HepG2 (cell line): ENCODE measurements around the gene GTF2F1. TPM values are rescaled to one million over a fixed set of nuclear protein-coding genes. Genes with fewer than 3 reads are reported as not detected.

Experiments used
- BRD4 ChIP-seq: sonication (generic); formaldehyde crosslinking; IDR thresholded peaks from 2 replicates; pipeline ENCODE4 v1.4.0; 2020; ENCODE audit warnings: missing genetic modification reagents
- FOXC1 ChIP-seq: sonication (generic); formaldehyde crosslinking; IDR thresholded peaks from 2 replicates; pipeline ENCODE4 v1.8.0; 2022; ENCODE audit warnings: mild to moderate bottlenecking, missing genetic modification reagents, borderline replicate concordance
- HDAC2 ChIP-seq: sonication (generic); formaldehyde crosslinking; IDR thresholded peaks from 2 replicates; pipeline ENCODE4 v1.4.0; 2020; ENCODE audit warnings: missing genetic modification reagents
- HNRNPLL ChIP-seq: fragments of 200-400 bp; formaldehyde crosslinking; IDR thresholded peaks from 2 replicates; pipeline ENCODE4 v1.6.1; 2017; ENCODE audit warnings: mild to moderate bottlenecking, low read depth, low read length; ENCODE audit not compliant: poor library complexity, severe bottlenecking
- HOXA3 ChIP-seq: sonication (generic); formaldehyde crosslinking; IDR thresholded peaks from 2 replicates; pipeline ENCODE4 v1.5.0; 2020; ENCODE audit warnings: missing genetic modification reagents
- NRL ChIP-seq: sonication (generic); formaldehyde crosslinking; IDR thresholded peaks from 2 replicates; pipeline ENCODE4 v1.5.0; 2020; ENCODE audit warnings: missing genetic modification reagents, mild to moderate bottlenecking, moderate library complexity, borderline replicate concordance
- RNF2 ChIP-seq: fragments of 450-650 bp; conservative IDR thresholded peaks from 2 replicates; pipeline ENCODE4 v1.6.1; 2016; ENCODE audit warnings: low read depth
- SRF ChIP-seq: IDR thresholded peaks from 2 replicates; pipeline ENCODE4 v1.6.1; 2011; ENCODE audit warnings: mild to moderate bottlenecking, low read depth, low read length, moderate library complexity
- SSRP1 ChIP-seq: IDR thresholded peaks from 2 replicates; pipeline ENCODE4 v1.6.1; 2016; ENCODE audit warnings: control low read depth
- TRIM24 ChIP-seq: sonication (generic); formaldehyde crosslinking; IDR thresholded peaks from 2 replicates; pipeline ENCODE4 v1.8.0; 2022; ENCODE audit warnings: mild to moderate bottlenecking, missing genetic modification reagents
- ZBTB8A ChIP-seq: sonication (generic); formaldehyde crosslinking; IDR thresholded peaks from 2 replicates; pipeline ENCODE4 v1.4.0; 2020; ENCODE audit warnings: mild to moderate bottlenecking, low read depth, missing genetic modification reagents, borderline replicate concordance
- ZNF12 ChIP-seq: sonication (generic); formaldehyde crosslinking; IDR thresholded peaks from 2 replicates; pipeline ENCODE4 v1.5.0; 2020; ENCODE audit warnings: missing genetic modification reagents
- ZNF350 ChIP-seq: sonication (generic); formaldehyde crosslinking; IDR thresholded peaks from 2 replicates; pipeline ENCODE4 v1.4.0; 2020; ENCODE audit warnings: mild to moderate bottlenecking, low read depth, missing genetic modification reagents, borderline replicate concordance
- ZNF703 ChIP-seq: sonication (generic); formaldehyde crosslinking; IDR thresholded peaks from 2 replicates; pipeline ENCODE4 v1.5.1; 2020; ENCODE audit warnings: missing genetic modification reagents, mild to moderate bottlenecking, moderate library complexity, borderline replicate concordance
- ZSCAN22 ChIP-seq: sonication (generic); formaldehyde crosslinking; IDR thresholded peaks from 2 replicates; pipeline ENCODE4 v1.4.0; 2020; ENCODE audit warnings: mild to moderate bottlenecking, missing genetic modification reagents
- polyA plus RNA-seq, 8 experiments: library from polyadenylated mRNA; depleted of rRNA in 3 of 8; stranded (reverse) in 7 of 8; unstranded in 1 of 8; fragments of >200 nt; fragmentation: Illumina TruSeq in 4 of 8; extraction: Trizol in 4 of 8; gene quantifications; 2 replicates each; pipeline versions ENCODE4 v1.2.1 to v1.2.3, GENCODE V29; 2011 to 2016; ENCODE audit warnings: low read depth in 4 of 8, missing spikeins in 1 of 8, mixed read lengths in 1 of 8; ENCODE audit not compliant: insufficient read depth in 1 of 8
- total RNA-seq, 5 experiments: library from RNA; depleted of rRNA; stranded (reverse); fragments of >200 nt; fragmentation: Illumina TruSeq; extraction: Trizol; gene quantifications; 2 replicates each; pipeline ENCODE4 v1.2.3, GENCODE V29; 2016; ENCODE audit warnings: low read depth in 1 of 5
- TF ChIP-seq, protein P1 (sequence below): sonication (generic); formaldehyde crosslinking; IDR thresholded peaks from 2 replicates; pipeline ENCODE4 v1.5.0; 2020; ENCODE audit warnings: mild to moderate bottlenecking, missing genetic modification reagents, moderate library complexity
- TF ChIP-seq, protein P2 (sequence below), 2 experiments: fragments of 450-650 bp in 1 of 2; sonication (generic) in 1 of 2; formaldehyde crosslinking; IDR thresholded peaks; 2 replicates each; pipeline versions ENCODE4 v1.5.0 to v1.8.0; 2020 to 2022; ENCODE audit warnings: mild to moderate bottlenecking in 1 of 2, missing genetic modification reagents in 1 of 2
- TF ChIP-seq, protein P3 (sequence below): sonication (generic); formaldehyde crosslinking; IDR thresholded peaks from 2 replicates; pipeline ENCODE4 v1.5.0; 2020; ENCODE audit warnings: missing genetic modification reagents
- TF ChIP-seq, protein P4 (sequence below): sonication (generic); formaldehyde crosslinking; IDR thresholded peaks from 2 replicates; pipeline ENCODE4; 2020; ENCODE audit warnings: missing genetic modification reagents, mild to moderate bottlenecking, borderline replicate concordance
- TF ChIP-seq, protein P5 (sequence below): sonication (generic); formaldehyde crosslinking; IDR thresholded peaks from 2 replicates; pipeline ENCODE4 v1.4.0; 2020; ENCODE audit warnings: mild to moderate bottlenecking, low read depth, missing genetic modification reagents

The GTF2F1 gene
- total and polyA plus RNA-seq, 2 of the 13 experiments (the other 11 are each of a cell fraction or from before 2014, with no cell fraction given), result 27.8 to 34.1 TPM

DNA sequence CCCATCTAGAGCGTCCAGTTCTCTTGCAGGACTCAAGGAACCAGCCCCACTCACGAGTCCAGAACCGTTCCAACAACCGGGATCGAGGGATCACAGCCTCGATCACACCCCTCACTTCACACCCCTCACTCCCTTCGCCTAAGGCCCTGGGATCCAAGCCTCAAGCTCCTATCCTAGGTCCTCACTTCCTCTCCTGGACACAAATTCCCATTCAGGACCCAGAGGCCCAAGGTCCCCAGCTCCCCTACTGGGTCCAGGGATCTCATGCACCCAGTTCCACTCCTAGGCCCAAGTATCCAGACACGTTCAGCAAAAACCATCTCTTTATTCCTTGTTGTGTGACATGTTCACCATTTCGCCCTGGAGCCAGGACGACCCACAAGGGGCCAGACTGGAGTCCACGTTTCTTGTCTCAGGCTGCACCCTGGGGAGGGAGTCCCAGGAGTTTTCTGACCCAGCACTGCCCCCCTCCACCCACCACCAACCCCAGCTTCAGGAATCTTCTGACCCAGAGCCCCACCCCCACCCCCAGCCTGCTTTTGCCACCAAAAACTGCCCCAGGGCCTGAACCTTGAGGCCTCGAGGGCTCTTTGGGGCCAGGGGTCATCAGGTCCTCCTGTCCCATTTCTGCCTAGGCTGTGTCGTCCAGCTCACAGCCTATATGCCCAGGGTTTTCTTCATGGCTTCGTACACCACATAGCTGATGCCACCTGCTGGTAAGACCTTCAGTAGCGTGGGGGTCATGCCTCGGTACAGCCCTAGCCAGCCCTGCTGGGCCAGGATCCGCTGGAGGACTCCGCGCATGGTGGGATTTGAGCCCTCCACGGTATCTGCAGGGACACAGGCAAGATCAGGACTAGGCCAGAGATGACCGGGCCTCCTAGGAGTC, 33.0 kb upstream of the GTF2F1 start (continued):
- TF ChIP-seq, protein P1, sequence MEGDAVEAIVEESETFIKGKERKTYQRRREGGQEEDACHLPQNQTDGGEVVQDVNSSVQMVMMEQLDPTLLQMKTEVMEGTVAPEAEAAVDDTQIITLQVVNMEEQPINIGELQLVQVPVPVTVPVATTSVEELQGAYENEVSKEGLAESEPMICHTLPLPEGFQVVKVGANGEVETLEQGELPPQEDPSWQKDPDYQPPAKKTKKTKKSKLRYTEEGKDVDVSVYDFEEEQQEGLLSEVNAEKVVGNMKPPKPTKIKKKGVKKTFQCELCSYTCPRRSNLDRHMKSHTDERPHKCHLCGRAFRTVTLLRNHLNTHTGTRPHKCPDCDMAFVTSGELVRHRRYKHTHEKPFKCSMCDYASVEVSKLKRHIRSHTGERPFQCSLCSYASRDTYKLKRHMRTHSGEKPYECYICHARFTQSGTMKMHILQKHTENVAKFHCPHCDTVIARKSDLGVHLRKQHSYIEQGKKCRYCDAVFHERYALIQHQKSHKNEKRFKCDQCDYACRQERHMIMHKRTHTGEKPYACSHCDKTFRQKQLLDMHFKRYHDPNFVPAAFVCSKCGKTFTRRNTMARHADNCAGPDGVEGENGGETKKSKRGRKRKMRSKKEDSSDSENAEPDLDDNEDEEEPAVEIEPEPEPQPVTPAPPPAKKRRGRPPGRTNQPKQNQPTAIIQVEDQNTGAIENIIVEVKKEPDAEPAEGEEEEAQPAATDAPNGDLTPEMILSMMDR (CRISPR knock-in tag), result peak; percentile 73
- TF ChIP-seq, protein P2, sequence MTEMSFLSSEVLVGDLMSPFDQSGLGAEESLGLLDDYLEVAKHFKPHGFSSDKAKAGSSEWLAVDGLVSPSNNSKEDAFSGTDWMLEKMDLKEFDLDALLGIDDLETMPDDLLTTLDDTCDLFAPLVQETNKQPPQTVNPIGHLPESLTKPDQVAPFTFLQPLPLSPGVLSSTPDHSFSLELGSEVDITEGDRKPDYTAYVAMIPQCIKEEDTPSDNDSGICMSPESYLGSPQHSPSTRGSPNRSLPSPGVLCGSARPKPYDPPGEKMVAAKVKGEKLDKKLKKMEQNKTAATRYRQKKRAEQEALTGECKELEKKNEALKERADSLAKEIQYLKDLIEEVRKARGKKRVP (CRISPR knock-in tag; IDR thresholded peaks at IDR 0.05), result no peak
- TF ChIP-seq ZNF350 (no peak), ZNF12 (CRISPR knock-in tag) (no peak), HNRNPLL (no peak), ZSCAN22 (no peak), RNF2 (0 out of 2 replicates have a peak, but pooled peaks have one; percentile 7), FOXC1 (CRISPR knock-in tag) (no peak), TRIM24 (CRISPR knock-in tag) (no peak), BRD4 (CRISPR knock-in tag) (no peak), HDAC2 (CRISPR knock-in tag) (no peak), ZNF703 (CRISPR knock-in tag) (no peak), NRL (0 out of 2 replicates have a peak, but pooled peaks have one; percentile 4), SRF (no peak), ZBTB8A (no peak), SSRP1 (CRISPR knock-in tag) (no peak), HOXA3 (peak; percentile 36; the same call in 1 of the 2 replicates)
- TF ChIP-seq, protein P3, sequence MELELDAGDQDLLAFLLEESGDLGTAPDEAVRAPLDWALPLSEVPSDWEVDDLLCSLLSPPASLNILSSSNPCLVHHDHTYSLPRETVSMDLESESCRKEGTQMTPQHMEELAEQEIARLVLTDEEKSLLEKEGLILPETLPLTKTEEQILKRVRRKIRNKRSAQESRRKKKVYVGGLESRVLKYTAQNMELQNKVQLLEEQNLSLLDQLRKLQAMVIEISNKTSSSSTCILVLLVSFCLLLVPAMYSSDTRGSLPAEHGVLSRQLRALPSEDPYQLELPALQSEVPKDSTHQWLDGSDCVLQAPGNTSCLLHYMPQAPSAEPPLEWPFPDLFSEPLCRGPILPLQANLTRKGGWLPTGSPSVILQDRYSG, result no peak
- TF ChIP-seq, protein P4, sequence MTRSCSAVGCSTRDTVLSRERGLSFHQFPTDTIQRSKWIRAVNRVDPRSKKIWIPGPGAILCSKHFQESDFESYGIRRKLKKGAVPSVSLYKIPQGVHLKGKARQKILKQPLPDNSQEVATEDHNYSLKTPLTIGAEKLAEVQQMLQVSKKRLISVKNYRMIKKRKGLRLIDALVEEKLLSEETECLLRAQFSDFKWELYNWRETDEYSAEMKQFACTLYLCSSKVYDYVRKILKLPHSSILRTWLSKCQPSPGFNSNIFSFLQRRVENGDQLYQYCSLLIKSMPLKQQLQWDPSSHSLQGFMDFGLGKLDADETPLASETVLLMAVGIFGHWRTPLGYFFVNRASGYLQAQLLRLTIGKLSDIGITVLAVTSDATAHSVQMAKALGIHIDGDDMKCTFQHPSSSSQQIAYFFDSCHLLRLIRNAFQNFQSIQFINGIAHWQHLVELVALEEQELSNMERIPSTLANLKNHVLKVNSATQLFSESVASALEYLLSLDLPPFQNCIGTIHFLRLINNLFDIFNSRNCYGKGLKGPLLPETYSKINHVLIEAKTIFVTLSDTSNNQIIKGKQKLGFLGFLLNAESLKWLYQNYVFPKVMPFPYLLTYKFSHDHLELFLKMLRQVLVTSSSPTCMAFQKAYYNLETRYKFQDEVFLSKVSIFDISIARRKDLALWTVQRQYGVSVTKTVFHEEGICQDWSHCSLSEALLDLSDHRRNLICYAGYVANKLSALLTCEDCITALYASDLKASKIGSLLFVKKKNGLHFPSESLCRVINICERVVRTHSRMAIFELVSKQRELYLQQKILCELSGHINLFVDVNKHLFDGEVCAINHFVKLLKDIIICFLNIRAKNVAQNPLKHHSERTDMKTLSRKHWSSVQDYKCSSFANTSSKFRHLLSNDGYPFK (CRISPR knock-in tag), result no peak
- TF ChIP-seq, protein P5, sequence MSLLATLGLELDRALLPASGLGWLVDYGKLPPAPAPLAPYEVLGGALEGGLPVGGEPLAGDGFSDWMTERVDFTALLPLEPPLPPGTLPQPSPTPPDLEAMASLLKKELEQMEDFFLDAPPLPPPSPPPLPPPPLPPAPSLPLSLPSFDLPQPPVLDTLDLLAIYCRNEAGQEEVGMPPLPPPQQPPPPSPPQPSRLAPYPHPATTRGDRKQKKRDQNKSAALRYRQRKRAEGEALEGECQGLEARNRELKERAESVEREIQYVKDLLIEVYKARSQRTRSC (CRISPR knock-in tag), result no peak
